Parathyroid adenoma (tissue), 2 donors: ENCODE data around the gene TMEM272.

Source experiments
- H2AFZ ChIP-seq: fragments of 300-600 bp; sonication (generic); one replicate; pipeline ENCODE4 v1.7.0; 2017; ENCODE audit warnings: antibody characterized with exemption, mild to moderate bottlenecking
- H3K27ac ChIP-seq: fragments of 300-600 bp; sonication (generic); one replicate; pipeline ENCODE4 v1.7.0; 2017
- H3K27me3 ChIP-seq: fragments of 300-600 bp; sonication (generic); one replicate; pipeline ENCODE4 v1.7.0; 2017; ENCODE audit warnings: low read length; ENCODE audit not compliant: control insufficient read depth, insufficient read depth
- H3K36me3 ChIP-seq: fragments of 300-600 bp; sonication (generic); one replicate; pipeline ENCODE4 v1.7.0; 2017; ENCODE audit warnings: low read length; ENCODE audit not compliant: control insufficient read depth, insufficient read depth
- H3K4me1 ChIP-seq: fragments of 300-600 bp; sonication (generic); one replicate; pipeline ENCODE4 v1.7.0; 2017; ENCODE audit warnings: control low read depth
- H3K4me2 ChIP-seq: fragments of 300-600 bp; sonication (generic); one replicate; pipeline ENCODE4 v1.7.0; 2017; ENCODE audit warnings: low read length
- H3K4me3 ChIP-seq: fragments of 300-600 bp; sonication (generic); one replicate; pipeline ENCODE4 v1.7.0; 2017; ENCODE audit warnings: low read depth, low read length
- H3K79me2 ChIP-seq: fragments of 300-600 bp; sonication (generic); one replicate; pipeline ENCODE4 v1.7.0; 2017; ENCODE audit warnings: control low read depth
- H3K9ac ChIP-seq: fragments of 300-600 bp; sonication (generic); one replicate; pipeline ENCODE4 v1.7.0; 2017; ENCODE audit warnings: mild to moderate bottlenecking
- H3K9me3 ChIP-seq: fragments of 300-600 bp; sonication (generic); one replicate; pipeline ENCODE4 v1.7.0; 2017; ENCODE audit warnings: low read length; ENCODE audit not compliant: control insufficient read depth
- CTCF ChIP-seq: fragments of 300-600 bp; sonication (generic); IDR thresholded peaks from one replicate; pipeline ENCODE4 v1.7.0; 2017; ENCODE audit warnings: antibody characterized with exemption, mild to moderate bottlenecking
- donor health status: primary hyperparathyroidism.

The TMEM272 gene

GRCh38 chr13:51829568-51829899, 15.4 kb downstream of the TMEM272 start:
- no peak overlapping the region for H2AFZ ChIP-seq
- no peak overlapping the region for H3K4me2 ChIP-seq
- no peaks in the 10 kb centered on the region for H3K36me3 ChIP-seq
- H3K27ac ChIP-seq = no peak overlapping the region
- no peaks in the 10 kb centered on the region for H3K9me3 ChIP-seq
- TF ChIP-seq CTCF = no peak
- no peaks in the 10 kb centered on the region for H3K27me3 ChIP-seq
- no peaks in the 10 kb centered on the region for H3K79me2 ChIP-seq
- no peaks in the 10 kb centered on the region for H3K4me1 ChIP-seq
- no peak overlapping the region for H3K4me3 ChIP-seq
- H3K9ac ChIP-seq = no peak overlapping the region

- Histone ChIP-seq H3K9me3 (no peaks in the 10 kb centered on the region), H3K4me3 (no peak overlapping the region), H3K27me3 (no peaks in the 10 kb centered on the region), H3K36me3 (no peaks in the 10 kb centered on the region), H3K27ac (no peak overlapping the region), H3K4me1 (no peaks in the 10 kb centered on the region), H2AFZ (no peak overlapping the region), H3K79me2 (no peaks in the 10 kb centered on the region), H3K9ac (no peak overlapping the region), H3K4me2 (no peak overlapping the region)
- no peak for TF ChIP-seq CTCF
These were observed 16.0 kb downstream of the TMEM272 start for GRCh38 chr13:51828730-51829567.

- H2AFZ ChIP-seq = no peak overlapping the region
- TF ChIP-seq CTCF = no peak
- H3K36me3 ChIP-seq = no peaks in the 10 kb centered on the region
- no peaks in the 10 kb centered on the region for H3K9me3 ChIP-seq
- no peak overlapping the region for H3K9ac ChIP-seq
- H3K4me1 ChIP-seq = no peaks in the 10 kb centered on the region
- H3K27me3 ChIP-seq = no peaks in the 10 kb centered on the region
- H3K4me2 ChIP-seq = no peak overlapping the region
- no peak overlapping the region for H3K27ac ChIP-seq
- H3K4me3 ChIP-seq = no peak overlapping the region
- no peaks in the 10 kb centered on the region for H3K79me2 ChIP-seq
These were observed 17.7 kb downstream of the TMEM272 start for GRCh38 chr13:51827254-51827653.

DNA sequence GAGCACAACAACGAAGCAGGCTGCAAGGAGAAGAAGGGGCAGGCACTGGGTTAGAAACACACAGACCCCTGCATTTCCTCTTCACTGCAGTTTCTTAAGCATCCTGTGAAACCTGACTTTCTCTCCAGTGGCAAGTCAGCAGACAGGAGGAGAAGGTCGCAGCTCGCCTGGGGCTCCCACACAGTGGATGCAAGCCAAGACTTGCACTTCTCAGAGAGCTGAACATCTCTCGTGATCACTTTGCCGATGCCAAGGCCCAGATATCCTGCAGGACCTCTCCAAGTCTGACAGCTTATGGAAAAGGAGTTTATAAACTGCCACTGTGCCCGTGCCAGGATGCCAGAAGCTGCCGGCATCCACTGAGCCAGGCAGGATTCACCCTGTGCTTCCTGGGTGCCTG, 18.4 kb downstream of the TMEM272 start:
- Histone ChIP-seq H3K4me2 (no peak overlapping the region), H3K36me3 (no peaks in the 10 kb centered on the region), H2AFZ (no peak overlapping the region), H3K9me3 (no peaks in the 10 kb centered on the region), H3K27me3 (no peaks in the 10 kb centered on the region), H3K9ac (no peak overlapping the region), H3K27ac (no peak overlapping the region), H3K4me3 (no peak overlapping the region), H3K4me1 (no peaks in the 10 kb centered on the region), H3K79me2 (no peaks in the 10 kb centered on the region)
- TF ChIP-seq CTCF = no peak

- Histone ChIP-seq H3K4me1 (no peaks in the 10 kb centered on the region), H3K79me2 (no peaks in the 10 kb centered on the region), H3K27me3 (no peaks in the 10 kb centered on the region), H3K9me3 (no peaks in the 10 kb centered on the region), H3K4me2 (no peak overlapping the region), H2AFZ (no peak overlapping the region), H3K36me3 (no peaks in the 10 kb centered on the region), H3K9ac (no peak overlapping the region), H3K4me3 (no peak overlapping the region), H3K27ac (no peak overlapping the region)
- TF ChIP-seq CTCF = no peak
These were observed 19.2 kb downstream of the TMEM272 start for GRCh38 chr13:51825681-51826254.
